HG03354 (cell line): ENCODE results near the gene CPPED1.

Experiments
- ATAC-seq: cut with Tn5 transposase; IDR thresholded peaks from one replicate; pipeline ENCODE4 v1.9.1; 2021; ENCODE audit warnings: mild to moderate bottlenecking; ENCODE audit not compliant: unreplicated experiment, poor library complexity, severe bottlenecking

Gene CPPED1

GRCh38 chr16:12618515-12618914 lies 185.2 kb downstream of the CPPED1 start:
- no peak for ATAC-seq

- no peak for ATAC-seq
Measured at GRCh38 chr16:12617401-12617819, 186.3 kb downstream of the CPPED1 start.

GRCh38 chr16:12614662-12615278 lies 188.9 kb downstream of the CPPED1 start:
- no peak for ATAC-seq

- ATAC-seq: no peak
Measured at GRCh38 chr16:12613992-12614661, 189.6 kb downstream of the CPPED1 start.

- peak; percentile 66 for ATAC-seq
Measured at GRCh38 chr16:12613131-12613991, 190.3 kb downstream of the CPPED1 start.

GRCh38 chr16:12612598-12613101 lies 191.0 kb downstream of the CPPED1 start:
- ATAC-seq: no peak

- ATAC-seq: no peak
Measured at GRCh38 chr16:12611916-12612597, 191.6 kb downstream of the CPPED1 start.

GRCh38 chr16:12611006-12611477 lies 192.6 kb downstream of the CPPED1 start:
- no peak for ATAC-seq

- ATAC-seq: no peak
Measured at GRCh38 chr16:12609937-12610699, 193.6 kb downstream of the CPPED1 start.
